BE2C (cell line): ENCODE measurements around the gene AGBL4.

Experiments
- DNase-seq: peaks from one replicate; pipeline ENCODE4 v3.0.0-alpha.2; 2020
- H3K27me3 ChIP-seq: fragments of 250-450 bp; sonication (Bioruptor Pico); 2 replicates; pipeline ENCODE4 v1.5.1; 2020; ENCODE audit warnings: mild to moderate bottlenecking
- H3K36me3 ChIP-seq: fragments of 250-450 bp; sonication (Bioruptor Pico); 2 replicates; pipeline ENCODE4 v1.5.1; 2020; ENCODE audit warnings: mild to moderate bottlenecking
- H3K4me1 ChIP-seq: fragments of 250-450 bp; sonication (Bioruptor Pico); 2 replicates; pipeline ENCODE4 v1.5.1; 2020
- H3K4me3 ChIP-seq: 2 replicates; pipeline ENCODE4 v1.5.1; 2011; ENCODE audit warnings: low read depth, low read length
- H3K9me3 ChIP-seq: fragments of 250-450 bp; sonication (Bioruptor Pico); 2 replicates; pipeline ENCODE4 v1.5.1; 2020
- CTCF ChIP-seq: IDR thresholded peaks from 2 replicates; pipeline ENCODE4 v1.5.1; 2012; ENCODE audit warnings: mild to moderate bottlenecking, low read depth, low read length

The AGBL4 gene

DNA sequence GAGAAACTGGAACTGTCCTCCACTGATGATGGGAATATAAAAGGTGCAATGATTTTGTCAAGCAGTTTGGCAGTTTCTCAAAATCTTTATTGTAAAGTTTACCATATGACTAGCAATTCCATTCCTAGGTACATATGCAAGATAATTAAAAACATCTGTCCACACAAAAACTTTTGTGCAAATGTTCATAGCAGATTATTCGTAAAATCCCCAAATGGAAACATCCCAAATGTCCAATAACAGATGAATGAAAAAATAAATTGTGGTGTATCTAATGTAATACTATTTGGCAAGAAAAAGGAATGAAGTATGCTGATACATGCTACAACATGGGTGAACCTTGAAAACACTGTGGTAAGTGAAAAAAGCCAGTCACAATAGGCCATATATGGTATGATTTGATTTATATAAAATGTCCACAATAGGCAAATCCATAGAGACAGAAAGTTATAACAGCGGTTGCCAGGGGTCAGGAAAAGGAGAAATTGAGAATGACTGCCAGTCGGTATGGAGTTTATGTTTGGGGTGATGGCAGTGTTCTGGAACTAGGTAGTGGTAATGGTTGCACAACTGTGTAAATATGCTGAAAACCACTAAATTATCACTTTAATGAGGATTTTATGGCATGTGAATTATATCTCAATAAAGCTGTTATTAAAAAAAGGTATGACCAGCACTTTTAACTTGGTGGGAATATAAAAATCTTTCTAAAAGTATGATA, 1165.4 kb downstream of the AGBL4 start:
- no peak overlapping the region for H3K4me3 ChIP-seq
- no peak for DNase-seq
- H3K4me1 ChIP-seq = no peaks in the 10 kb centered on the region
- H3K36me3 ChIP-seq = no peaks in the 10 kb centered on the region
- H3K9me3 ChIP-seq = no peaks in the 10 kb centered on the region
- no peak for TF ChIP-seq CTCF
- H3K27me3 ChIP-seq = no peaks in the 10 kb centered on the region

DNA sequence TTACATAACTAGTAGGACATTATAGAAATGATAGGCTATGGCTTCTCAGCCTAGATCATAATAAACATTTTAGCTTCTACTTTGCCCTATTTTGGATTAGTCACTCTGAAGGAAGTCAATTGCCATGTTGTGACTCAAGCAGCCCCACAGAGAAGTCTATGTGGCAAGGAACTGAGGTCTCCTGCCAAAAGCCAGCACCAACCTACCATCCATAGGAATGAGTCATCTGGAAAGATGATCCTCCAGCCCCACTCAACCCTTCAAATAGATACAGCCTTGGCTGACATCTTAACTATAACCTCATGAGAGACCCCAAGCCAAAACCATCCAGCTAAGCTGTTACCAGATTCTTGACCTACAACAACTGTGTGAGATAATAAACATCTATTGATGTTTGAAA, 1170.7 kb downstream of the AGBL4 start:
- no peaks in the 10 kb centered on the region for H3K9me3 ChIP-seq
- DNase-seq = no peak
- H3K4me1 ChIP-seq = no peaks in the 10 kb centered on the region
- H3K4me3 ChIP-seq = no peak overlapping the region
- no peaks in the 10 kb centered on the region for H3K27me3 ChIP-seq
- no peaks in the 10 kb centered on the region for H3K36me3 ChIP-seq
- TF ChIP-seq CTCF = no peak

DNA sequence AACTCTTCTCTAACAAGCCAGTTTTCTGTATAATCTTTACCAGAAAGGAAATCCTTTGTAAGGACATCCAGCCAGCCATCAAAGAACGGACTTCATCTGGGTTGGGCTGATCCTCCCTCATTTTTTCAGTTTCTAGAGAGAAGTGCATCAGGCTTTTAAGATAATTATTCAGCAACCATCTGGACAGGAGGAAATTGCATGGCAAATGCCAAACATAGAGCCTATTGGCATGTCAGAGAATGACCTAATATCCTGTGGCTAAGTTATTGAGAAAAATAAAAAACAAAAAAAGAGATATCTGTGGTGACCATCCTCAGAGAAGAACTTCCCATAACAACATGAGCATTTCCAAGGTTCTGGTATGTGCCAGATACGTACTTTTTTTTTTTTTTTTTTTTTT, 1172.1 kb downstream of the AGBL4 start:
- no peak for TF ChIP-seq CTCF

DNA sequence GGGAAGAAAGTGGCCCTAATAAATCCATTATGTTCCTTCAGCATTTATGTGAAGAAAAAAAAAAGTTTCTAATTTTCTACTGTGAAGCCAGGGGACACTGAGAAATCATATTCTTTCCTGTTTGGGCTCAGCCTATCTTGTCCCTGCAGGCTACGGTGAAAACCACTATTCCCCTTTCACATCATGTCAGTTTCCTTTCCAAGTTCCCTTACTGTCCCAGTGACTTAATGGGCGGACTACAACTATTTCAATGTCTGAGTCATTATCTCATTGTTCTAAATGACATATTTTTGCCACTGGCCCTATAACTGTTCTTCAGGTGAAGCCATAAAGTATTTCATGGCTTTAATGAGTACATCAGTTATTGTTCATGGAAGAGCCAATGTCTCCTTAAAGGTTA, 1175.7 kb downstream of the AGBL4 start:
- no peaks in the 10 kb centered on the region for H3K27me3 ChIP-seq
- H3K9me3 ChIP-seq = no peaks in the 10 kb centered on the region
- DNase-seq = no peak
- no peaks in the 10 kb centered on the region for H3K36me3 ChIP-seq
- TF ChIP-seq CTCF = no peak
- no peaks in the 10 kb centered on the region for H3K4me1 ChIP-seq
- no peak overlapping the region for H3K4me3 ChIP-seq

More for the DNA sequence above, 1172.1 kb downstream of the AGBL4 start:
- no peaks in the 10 kb centered on the region for H3K27me3 ChIP-seq
- H3K9me3 ChIP-seq = no peaks in the 10 kb centered on the region
- no peak overlapping the region for H3K4me3 ChIP-seq
- H3K36me3 ChIP-seq = no peaks in the 10 kb centered on the region
- no peak for DNase-seq
- H3K4me1 ChIP-seq = no peaks in the 10 kb centered on the region

DNA sequence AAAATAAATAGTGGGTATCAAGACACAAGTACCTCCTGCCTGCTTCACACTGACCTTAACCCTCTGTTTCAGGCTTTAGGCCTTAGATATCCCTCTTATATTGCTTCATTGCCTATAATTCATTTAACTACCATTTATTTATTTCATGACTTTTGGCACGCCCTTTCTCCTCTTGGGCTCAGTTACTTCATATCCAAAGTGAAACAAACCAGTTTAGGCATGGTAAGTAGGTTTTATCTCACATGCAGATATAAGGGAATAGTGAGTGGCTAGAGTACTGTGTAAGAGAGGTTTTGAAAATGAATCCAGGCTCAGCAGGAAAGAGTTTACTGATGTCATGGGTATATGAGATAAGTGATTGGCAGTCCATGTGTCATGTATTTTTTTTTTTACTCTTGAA, 1177.3 kb downstream of the AGBL4 start:
- Histone ChIP-seq H3K27me3 (no peaks in the 10 kb centered on the region), H3K36me3 (no peaks in the 10 kb centered on the region), H3K9me3 (no peaks in the 10 kb centered on the region), H3K4me1 (no peaks in the 10 kb centered on the region), H3K4me3 (no peak overlapping the region)
- DNase-seq = no peak
- no peak for TF ChIP-seq CTCF

- no peak for DNase-seq
- no peak for TF ChIP-seq CTCF
- no peaks in the 10 kb centered on the region for H3K27me3 ChIP-seq
- no peak overlapping the region for H3K4me3 ChIP-seq
- H3K4me1 ChIP-seq = no peaks in the 10 kb centered on the region
- no peaks in the 10 kb centered on the region for H3K36me3 ChIP-seq
- no peaks in the 10 kb centered on the region for H3K9me3 ChIP-seq
These were observed 1179.6 kb downstream of the AGBL4 start for GRCh38 chr1:48844187-48844586.
